Forelimb muscle (tissue), 1 donor: ENCODE data around the gene LSG1. TPM values are rescaled to one million over a fixed set of nuclear protein-coding genes. Genes with fewer than 3 reads are reported as not detected.
"Not testable (repeated sequence)": the region's sequence is repeated elsewhere in the genome, so short reads cannot be mapped to it uniquely, and the experiment has no call there.

Source experiments
- DNase-seq: peaks from one replicate; pipeline ENCODE4 v3.0.0-alpha.2; 2013; ENCODE audit warnings: low read depth
- polyA plus RNA-seq: library from polyadenylated mRNA; unstranded; fragments of 120-200 nt; gene quantifications from one replicate; pipeline ENCODE4 v1.2.1, GENCODE V29; 2013; ENCODE audit not compliant: insufficient read length

LSG1 gene
- polyA plus RNA-seq, 1 donor: 24.9 TPM

- no peak for DNase-seq
Measured at GRCh38 chr3:194618858-194619608, 53.0 kb downstream of the LSG1 start.

GRCh38 chr3:194617827-194618226 lies 54.2 kb downstream of the LSG1 start:
- no peak for DNase-seq

- no peak for DNase-seq
Measured at GRCh38 chr3:194617143-194617671, 54.8 kb downstream of the LSG1 start.

- DNase-seq: no peak
Measured at GRCh38 chr3:194615226-194615625, 56.8 kb downstream of the LSG1 start.

GRCh38 chr3:194612221-194612620 lies 59.8 kb downstream of the LSG1 start:
- no peak for DNase-seq

- DNase-seq: no peak
Measured at GRCh38 chr3:194610689-194611088, 61.3 kb downstream of the LSG1 start.

GRCh38 chr3:194609601-194610000 lies 62.4 kb downstream of the LSG1 start:
- no peak for DNase-seq

- no peak for DNase-seq
Measured at GRCh38 chr3:194608981-194609380, 63.0 kb downstream of the LSG1 start.

GRCh38 chr3:194607592-194608389 lies 64.2 kb downstream of the LSG1 start:
- DNase-seq: no peak

- no peak for DNase-seq
Measured at GRCh38 chr3:194606941-194607340, 65.0 kb downstream of the LSG1 start.

GRCh38 chr3:194606163-194606562 lies 65.8 kb downstream of the LSG1 start:
- DNase-seq: no peak

GRCh38 chr3:194605314-194605713 lies 66.7 kb downstream of the LSG1 start:
- DNase-seq: not testable (repeated sequence)

GRCh38 chr3:194604837-194605236 lies 67.2 kb downstream of the LSG1 start:
- DNase-seq: no peak

GRCh38 chr3:194604126-194604525 lies 67.9 kb downstream of the LSG1 start:
- no peak for DNase-seq

GRCh38 chr3:194602669-194603171 lies 69.3 kb downstream of the LSG1 start:
- no peak for DNase-seq

GRCh38 chr3:194598771-194599557 lies 73.0 kb downstream of the LSG1 start:
- DNase-seq: no peak

- no peak for DNase-seq
Measured at GRCh38 chr3:194596906-194597305, 75.1 kb downstream of the LSG1 start.

- no peak for DNase-seq
Measured at GRCh38 chr3:194592798-194593752, 78.9 kb downstream of the LSG1 start.
